Gastrocnemius medialis (tissue), 4 donors: Measurements from ENCODE around the gene C6orf62. TPM values are rescaled to one million over a fixed set of nuclear protein-coding genes. Genes with fewer than 3 reads are reported as not detected.
"Not testable (repeated sequence)": the region's sequence is repeated elsewhere in the genome, so short reads cannot be mapped to it uniquely, and the experiment has no call there.

Experiments used
- ATAC-seq, 2 donors: fragments of 150-250 bp; one replicate each; pipeline ENCODE4 v1.9.1; 2016
- DNase-seq, 2 donors: peaks; one replicate each; pipeline ENCODE4 v3.0.0-alpha.2; 2019
- H3K27ac ChIP-seq, 4 donors: fragments of 200-600 bp; sonication (generic); 1 replicate in 1 of 4; 2 replicates in 3 of 4; pipeline ENCODE4 v1.5.1; 2016 to 2018; ENCODE audit warnings: mild to moderate bottlenecking in 2 of 4, moderate library complexity in 1 of 4
- H3K27me3 ChIP-seq, 3 donors: fragments of 200-600 bp; sonication (generic) in 2 of 3; 1 replicate in 1 of 3; 2 replicates in 2 of 3; pipeline versions ENCODE4 v1.5.1 to v1.6.0; 2016 to 2019; ENCODE audit warnings: mild to moderate bottlenecking in 1 of 3, moderate library complexity in 1 of 3
- H3K36me3 ChIP-seq, 2 donors: fragments of 200-600 bp; sonication (generic) in 1 of 2; one replicate each; pipeline ENCODE4 v1.5.1; 2017 to 2018
- H3K4me1 ChIP-seq, 2 donors: fragments of 200-600 bp; sonication (generic) in 1 of 2; one replicate each; pipeline ENCODE4 v1.5.1; 2016 to 2017; ENCODE audit warnings: mild to moderate bottlenecking in 2 of 2
- H3K4me3 ChIP-seq, 4 donors: fragments of 200-600 bp; sonication (generic) in 3 of 4; 1 replicate in 1 of 4; 2 replicates in 3 of 4; pipeline ENCODE4 v1.5.1; 2016 to 2019; ENCODE audit warnings: mild to moderate bottlenecking in 2 of 4
- H3K9me3 ChIP-seq, 3 donors: fragments of 200-600 bp; sonication (generic) in 2 of 3; 1 replicate in 1 of 3; 2 replicates in 2 of 3; pipeline ENCODE4 v1.5.1; 2016 to 2019
- POLR2A ChIP-seq, 2 donors: fragments of 450-650 bp; IDR thresholded peaks; one replicate each; pipeline ENCODE4 v1.6.1; 2017; ENCODE audit warnings: antibody characterized with exemption in 2 of 2, mild to moderate bottlenecking in 2 of 2, moderate library complexity in 2 of 2
- in situ Hi-C, 4 donors: fragments of 200-750 bp; cut with MboI; loops; one replicate each; pipeline versions ENCODE4 v1.15.0 to v1.8.0; 2017; ENCODE audit warnings: low sequenced_read_pairs in 4 of 4
- intact Hi-C: fragments of 100-400 bp; cut with DNase I; formaldehyde crosslinking; loops from one replicate; pipeline ENCODE4 v1.15.1; 2023; ENCODE audit warnings: low total_unique reads
- total RNA-seq, 4 donors: library from RNA; depleted of rRNA; stranded (reverse); fragments of >200 nt; gene quantifications; one replicate each; pipeline versions ENCODE4 v1.1.0 to v1.2.3, GENCODE V29; 2016
- TF ChIP-seq, protein P1 (sequence below), 5 experiments: fragments of 450-650 bp in 3 of 5; fragments of 200-600 bp in 2 of 5; sonication (generic) in 2 of 5; IDR thresholded peaks in 4 of 5; conservative IDR thresholded peaks in 1 of 5; 1 replicate in 4 of 5; 2 replicates in 1 of 5; pipeline ENCODE4 v1.5.1; 2016 to 2019; ENCODE audit warnings: antibody characterized with exemption in 5 of 5, mild to moderate bottlenecking in 3 of 5, moderate library complexity in 3 of 5

The C6orf62 gene
- total RNA-seq = 10 to 100 TPM; 24.1 to 50.7 (median 36.0) TPM

DNA sequence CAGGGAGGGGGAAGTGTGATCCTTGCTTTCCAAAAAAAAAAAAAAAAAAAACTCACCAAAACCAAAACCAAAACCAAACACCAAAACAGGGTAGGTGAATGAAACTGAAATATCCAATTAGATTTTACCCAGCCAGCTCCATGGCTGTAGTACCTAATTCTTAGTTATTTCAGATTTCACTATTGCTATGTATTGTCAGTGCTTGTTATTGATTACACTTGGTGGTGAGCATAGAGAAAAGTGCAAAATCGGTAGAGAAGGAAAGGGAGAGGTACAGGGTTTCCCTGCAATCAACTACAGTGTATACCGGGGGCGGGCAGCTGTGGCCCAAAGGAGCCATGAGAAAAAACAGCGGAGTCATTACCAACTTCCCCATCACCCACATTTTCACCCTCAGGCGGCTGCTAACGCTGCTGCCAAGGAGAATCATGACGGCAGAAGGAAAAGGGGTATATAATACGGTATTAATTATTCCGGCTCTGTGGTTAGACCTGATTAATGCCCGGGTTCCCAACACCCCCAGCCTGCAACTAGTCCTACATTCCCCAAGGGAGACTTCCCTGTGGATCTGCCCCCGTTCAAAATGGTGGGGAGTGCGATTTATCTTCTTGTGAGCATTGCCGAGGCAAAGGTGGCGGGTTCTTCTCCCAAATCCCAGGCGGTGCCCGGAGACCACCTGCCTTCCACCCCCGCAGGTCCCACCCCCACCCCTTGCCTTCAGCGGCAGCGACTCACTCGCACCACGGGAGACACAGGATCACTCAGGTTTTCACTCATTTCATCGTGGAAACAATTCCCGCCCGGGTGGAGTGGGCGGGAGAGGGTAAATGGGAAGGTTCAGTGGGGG is at the start of gene C6orf62:
TSS of gene C6orf62 (minus strand) at position 30 of the 847 bp plus-strand sequence. CDS start 486 bp downstream, outside the sequence.
- intact Hi-C loops (loop anchor here (5.0 kb wide), 1 partner anchor 227 kb away; the partner anchor contains the start of gene ALDH5A1), in situ Hi-C loops (loop anchor here in 2 of 4 donors (10.0 to 25.0 kb wide), 3 partner anchors 55 to 325 kb away; partner anchors contain the start of genes GMNN (in 1 of the 2) and MRS2 (in 1 of the 2))
- DNase-seq (no peak), ATAC-seq (no peak)
- no peak for TF ChIP-seq POLR2A (IDR thresholded peaks at IDR 0.05)
- TF ChIP-seq, protein P1, sequence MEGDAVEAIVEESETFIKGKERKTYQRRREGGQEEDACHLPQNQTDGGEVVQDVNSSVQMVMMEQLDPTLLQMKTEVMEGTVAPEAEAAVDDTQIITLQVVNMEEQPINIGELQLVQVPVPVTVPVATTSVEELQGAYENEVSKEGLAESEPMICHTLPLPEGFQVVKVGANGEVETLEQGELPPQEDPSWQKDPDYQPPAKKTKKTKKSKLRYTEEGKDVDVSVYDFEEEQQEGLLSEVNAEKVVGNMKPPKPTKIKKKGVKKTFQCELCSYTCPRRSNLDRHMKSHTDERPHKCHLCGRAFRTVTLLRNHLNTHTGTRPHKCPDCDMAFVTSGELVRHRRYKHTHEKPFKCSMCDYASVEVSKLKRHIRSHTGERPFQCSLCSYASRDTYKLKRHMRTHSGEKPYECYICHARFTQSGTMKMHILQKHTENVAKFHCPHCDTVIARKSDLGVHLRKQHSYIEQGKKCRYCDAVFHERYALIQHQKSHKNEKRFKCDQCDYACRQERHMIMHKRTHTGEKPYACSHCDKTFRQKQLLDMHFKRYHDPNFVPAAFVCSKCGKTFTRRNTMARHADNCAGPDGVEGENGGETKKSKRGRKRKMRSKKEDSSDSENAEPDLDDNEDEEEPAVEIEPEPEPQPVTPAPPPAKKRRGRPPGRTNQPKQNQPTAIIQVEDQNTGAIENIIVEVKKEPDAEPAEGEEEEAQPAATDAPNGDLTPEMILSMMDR (IDR thresholded peaks at IDR 0.05 in 4 of 5, conservative IDR thresholded peaks at IDR 0.05 in 1 of 5) = no peak
- Histone ChIP-seq H3K4me1 (peaks cover 42 to 50% of the 10 kb centered on the region in 2 donors), H3K27me3 (no peaks in the 10 kb centered on the region), H3K9me3 (no peaks in the 10 kb centered on the region), H3K4me3 (peak within 1 kb of the TSS; percentile 82 to 99 (median 87)), H3K27ac (peak within 1 kb of the TSS; percentile 93 to 100 (median 98)), H3K36me3 (peaks cover 0 to 27% of the 10 kb centered on the region in 2 donors)

DNA sequence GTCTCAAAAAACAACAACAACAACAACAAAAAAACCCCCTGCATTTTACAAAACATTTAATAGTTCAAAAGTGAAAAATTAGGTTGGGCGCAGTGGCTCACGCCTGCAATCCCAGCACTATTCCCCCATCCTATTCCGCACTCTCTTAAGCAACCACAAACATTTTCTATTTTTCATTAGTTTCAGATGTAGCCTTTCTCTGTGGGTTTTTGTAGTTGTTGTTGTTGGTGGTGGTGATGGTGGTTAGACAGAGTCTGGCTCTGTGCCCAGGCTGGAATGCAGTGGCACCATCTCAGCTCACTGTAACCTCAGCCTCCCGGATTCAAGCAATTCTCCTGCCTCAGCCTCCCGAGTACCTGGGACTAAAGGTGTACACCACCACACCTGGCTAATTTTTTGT is 49.4 kb upstream of the C6orf62 start:
- Histone ChIP-seq H3K4me1 (no peaks in the 10 kb centered on the region), H3K27ac (no peak overlapping the region), H3K4me3 (no peak overlapping the region), H3K27me3 (no peaks in the 10 kb centered on the region), H3K36me3 (no peaks in the 10 kb centered on the region), H3K9me3 (no peaks in the 10 kb centered on the region)
- TF ChIP-seq, protein P1 (IDR thresholded peaks at IDR 0.05 in 4 of 5, conservative IDR thresholded peaks at IDR 0.05 in 1 of 5) = no peak
- no peak for TF ChIP-seq POLR2A (IDR thresholded peaks at IDR 0.05)
- DNase-seq (no peak), ATAC-seq (no peak)
- in situ Hi-C loops = loop anchor here (10.0 kb wide), 1 partner anchor 184 kb away; no protein-coding TSS in a partner anchor
- intact Hi-C loops = no loop called here

DNA sequence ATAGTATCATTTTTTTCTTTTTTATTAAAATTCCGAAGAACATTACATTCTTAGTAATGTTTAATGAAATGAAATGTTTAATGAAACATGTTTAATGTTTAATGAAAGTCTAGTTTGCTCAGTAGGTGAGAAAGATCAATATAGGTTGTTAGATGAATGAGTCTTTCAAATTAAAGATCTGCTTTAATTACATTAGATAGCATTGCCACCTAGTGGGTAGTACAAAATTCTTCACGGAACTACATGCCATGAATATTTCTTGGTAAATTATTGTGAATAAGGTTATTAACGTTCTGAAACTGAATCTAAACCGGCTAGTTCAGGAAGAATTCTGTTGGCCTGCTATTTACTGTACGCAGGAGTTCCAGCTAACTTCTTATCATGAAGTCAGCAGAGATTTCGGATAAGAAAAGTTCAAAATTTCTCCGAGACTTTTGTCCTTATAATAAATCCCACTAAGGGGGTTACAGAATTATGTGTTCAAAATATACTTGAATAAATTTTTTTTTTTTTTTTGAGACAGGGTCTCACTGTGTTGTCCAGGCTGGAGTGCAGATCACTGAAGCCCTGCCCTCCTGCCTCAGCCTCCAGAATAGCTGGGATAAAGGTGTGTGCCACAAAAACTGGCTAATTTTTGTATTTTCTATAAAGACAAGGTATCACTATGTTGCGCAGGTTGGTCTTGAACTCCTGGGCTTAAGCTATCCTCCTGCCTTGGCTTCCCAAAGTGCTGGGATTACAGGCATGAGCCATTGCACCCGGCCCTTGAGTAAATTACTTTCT is 47.9 kb upstream of the C6orf62 start:
- H3K4me1 ChIP-seq = no peaks in the 10 kb centered on the region
- in situ Hi-C loops (loop anchor here (10.0 kb wide), 1 partner anchor 182 kb away; no protein-coding TSS in a partner anchor), intact Hi-C loops (no loop called here)
- no peak overlapping the region for H3K27ac ChIP-seq
- no peaks in the 10 kb centered on the region for H3K9me3 ChIP-seq
- H3K36me3 ChIP-seq = no peaks in the 10 kb centered on the region
- ATAC-seq = no peak
- DNase-seq = no peak
- no peak overlapping the region for H3K4me3 ChIP-seq
- H3K27me3 ChIP-seq = no peaks in the 10 kb centered on the region
- TF ChIP-seq, protein P1 (IDR thresholded peaks at IDR 0.05 in 4 of 5, conservative IDR thresholded peaks at IDR 0.05 in 1 of 5) = peak in 3 of 5 experiments; percentile 16 to 34 (median 30)
- TF ChIP-seq POLR2A (IDR thresholded peaks at IDR 0.05) = no peak

DNA sequence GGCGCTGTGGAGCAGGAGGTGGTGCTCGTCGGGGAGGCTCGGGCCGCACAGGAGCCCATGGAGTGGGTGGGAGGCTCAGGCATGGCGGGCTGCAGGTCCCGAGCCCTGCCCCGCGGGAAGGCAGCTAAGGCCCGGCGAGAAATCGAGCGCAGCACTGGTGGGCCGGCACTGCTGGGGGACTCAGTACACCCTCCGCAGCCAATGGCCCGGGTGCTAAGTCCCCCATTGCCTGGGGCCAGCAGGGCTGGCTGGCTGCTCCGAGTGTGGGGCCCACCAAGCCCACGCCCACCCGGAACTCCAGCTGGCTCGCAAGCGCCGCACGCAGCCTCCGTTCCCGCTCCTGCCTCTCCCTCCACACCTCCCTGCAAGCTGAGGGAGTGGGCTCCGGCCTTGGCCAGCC is 47.0 kb upstream of the C6orf62 start:
- H3K27ac ChIP-seq, DNase-seq, ATAC-seq, H3K36me3 ChIP-seq, H3K4me3 ChIP-seq, H3K27me3 ChIP-seq, intact Hi-C loops, H3K9me3 ChIP-seq, H3K4me1 ChIP-seq: not testable (repeated sequence)
- in situ Hi-C loops = loop anchor here (10.0 kb wide), 1 partner anchor 181 kb away; no protein-coding TSS in a partner anchor

DNA sequence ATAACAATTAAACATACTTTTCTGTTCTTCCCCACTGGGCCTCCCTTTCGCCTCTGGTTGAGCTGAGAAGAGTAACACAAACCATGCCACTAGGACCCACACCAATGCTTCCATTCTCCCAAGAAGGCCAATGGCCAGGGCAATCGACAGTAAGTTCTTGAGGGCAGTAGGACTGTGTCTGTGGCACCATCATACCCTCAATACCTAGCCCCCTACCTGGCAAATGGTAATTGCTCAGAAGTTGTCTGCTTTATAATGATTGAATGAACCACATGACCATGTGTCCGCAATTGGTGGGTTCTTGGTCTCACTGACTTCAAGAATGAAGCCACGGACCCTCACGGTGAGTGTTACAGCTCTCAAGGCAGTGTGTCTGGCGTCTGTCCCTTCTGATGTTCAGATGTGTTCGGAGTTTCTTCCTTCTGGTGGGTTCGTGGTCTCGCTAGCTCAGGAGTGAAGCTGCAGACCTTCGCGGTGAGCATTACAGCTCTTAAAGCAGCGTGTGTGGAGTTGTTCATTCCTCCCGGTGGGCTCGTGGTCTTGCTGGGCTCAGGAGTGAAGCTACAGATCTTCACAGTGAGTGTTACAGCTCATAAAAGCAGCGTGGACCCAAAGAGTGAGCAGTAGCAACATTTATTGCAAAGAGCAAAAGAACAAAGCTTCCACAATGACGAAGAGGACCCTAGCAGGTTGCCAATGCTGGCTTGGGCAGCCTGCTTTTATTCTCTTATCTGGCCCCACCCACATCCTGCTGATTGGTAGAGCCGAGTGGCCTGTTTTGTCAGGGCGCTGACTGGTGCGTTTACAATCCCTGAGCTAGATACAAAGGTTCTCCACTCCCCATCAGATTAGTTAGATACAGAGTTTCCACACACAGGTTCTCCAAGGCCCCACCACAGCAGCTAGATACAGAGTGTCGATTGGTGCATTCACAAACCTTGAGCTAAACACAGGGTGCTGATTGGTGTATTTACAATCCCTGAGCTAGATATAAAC is 46.2 kb upstream of the C6orf62 start:
- ATAC-seq, DNase-seq, H3K9me3 ChIP-seq, H3K4me3 ChIP-seq, H3K36me3 ChIP-seq, H3K27me3 ChIP-seq, H3K4me1 ChIP-seq, H3K27ac ChIP-seq, intact Hi-C loops: not testable (repeated sequence)
- in situ Hi-C loops = loop anchor here (10.0 kb wide), 1 partner anchor 180 kb away; no protein-coding TSS in a partner anchor
